Caki2 (cell line): ENCODE measurements around the gene MYT1. TPM values are rescaled to one million over a fixed set of nuclear protein-coding genes. Genes with fewer than 3 reads are reported as not detected.
A peak's percentile ranks its signal among the peaks of the same experiment; 100 is the strongest.
"Not testable (repeated sequence)": the region's sequence is repeated elsewhere in the genome, so short reads cannot be mapped to it uniquely, and the experiment has no call there.

Experiments used
- DNase-seq: peaks from one replicate; pipeline ENCODE4 v3.0.0-alpha.2; 2015; ENCODE audit warnings: low read depth
- in situ Hi-C: cut with HindIII; loops from 2 replicates; pipeline ENCODE4 v1.10.0; 2016; ENCODE audit warnings: low sequenced_read_pairs, low pct_unique_long_range_greater_than_20kb, mixed read lengths
- total RNA-seq: library from RNA; depleted of rRNA; stranded (reverse); fragments of >200 nt; shearing (Covaris generic); gene quantifications from 2 replicates; pipeline ENCODE4 v1.2.3, GENCODE V29; 2014; ENCODE audit warnings: low replicate concordance

MYT1 gene
- total RNA-seq, 1 experiment from 2014 or later, result not detected

DNA sequence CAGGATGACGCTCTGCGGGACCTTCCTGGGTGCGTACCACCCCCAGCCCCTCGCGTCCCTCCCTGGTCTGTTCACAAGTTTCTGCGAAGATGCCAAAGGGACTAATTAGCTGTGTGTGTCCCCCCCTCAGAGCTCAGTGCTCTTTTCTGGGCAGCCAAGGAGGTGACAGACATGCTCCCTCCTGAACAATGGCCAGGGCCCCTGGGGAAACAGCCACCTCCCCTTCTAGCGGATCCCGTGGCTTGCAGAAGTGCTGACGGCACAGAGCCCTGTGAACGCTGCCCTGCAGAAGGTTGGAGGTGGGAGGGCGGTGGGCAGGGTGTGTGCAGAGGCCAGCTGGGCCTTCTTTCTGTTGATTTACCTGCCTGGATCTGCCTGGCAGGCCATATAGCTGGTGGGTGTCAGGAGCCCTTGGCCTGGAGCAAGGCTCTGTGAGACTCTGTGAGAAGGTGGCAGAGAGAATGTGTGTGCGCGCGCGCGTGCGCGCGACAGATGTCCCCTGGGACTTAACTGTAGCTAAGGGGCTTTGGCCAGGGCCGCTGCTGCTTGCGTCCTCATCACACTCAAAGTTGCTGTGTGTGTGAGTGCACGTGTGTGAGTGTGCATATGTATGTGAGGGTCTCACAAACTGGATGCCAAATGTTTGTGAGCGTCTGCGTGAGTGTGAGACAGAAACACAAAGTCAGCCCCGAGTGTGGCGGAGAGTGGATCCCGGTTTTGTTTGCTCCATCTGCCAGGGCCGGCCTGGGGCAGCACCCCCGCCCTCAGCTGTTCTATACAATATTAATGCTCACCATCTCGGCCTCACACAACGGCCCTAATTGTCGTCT is 3.5 kb upstream of the MYT1 start:
- in situ Hi-C loops, result no loop called here
- no peak for DNase-seq

- in situ Hi-C loops, result no loop called here
- peak; percentile 63 for DNase-seq
Observed at GRCh38 chr20:64161356-64162238, 2.7 kb upstream of the MYT1 start.

- in situ Hi-C loops, result no loop called here
- DNase-seq, result no peak
Observed at GRCh38 chr20:64162239-64162910, 1.9 kb upstream of the MYT1 start.

DNA sequence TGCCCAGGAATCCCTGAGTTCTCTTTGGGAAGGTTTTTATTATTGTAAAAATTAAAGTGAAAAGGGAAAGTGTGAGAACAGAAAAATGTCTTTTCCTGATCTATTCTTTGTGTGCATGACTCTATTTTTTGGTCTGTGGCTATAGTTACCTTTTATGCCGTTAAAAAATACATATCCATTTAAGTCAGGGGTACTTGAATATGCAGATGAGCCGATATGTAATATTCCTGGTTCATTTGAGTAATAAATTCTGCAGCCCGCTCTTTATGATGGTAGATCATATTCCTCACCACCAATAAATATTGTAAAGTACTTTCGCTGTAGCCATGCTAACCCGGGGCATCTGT is 503 bp upstream of the MYT1 start:
- in situ Hi-C loops, result no loop called here

DNA sequence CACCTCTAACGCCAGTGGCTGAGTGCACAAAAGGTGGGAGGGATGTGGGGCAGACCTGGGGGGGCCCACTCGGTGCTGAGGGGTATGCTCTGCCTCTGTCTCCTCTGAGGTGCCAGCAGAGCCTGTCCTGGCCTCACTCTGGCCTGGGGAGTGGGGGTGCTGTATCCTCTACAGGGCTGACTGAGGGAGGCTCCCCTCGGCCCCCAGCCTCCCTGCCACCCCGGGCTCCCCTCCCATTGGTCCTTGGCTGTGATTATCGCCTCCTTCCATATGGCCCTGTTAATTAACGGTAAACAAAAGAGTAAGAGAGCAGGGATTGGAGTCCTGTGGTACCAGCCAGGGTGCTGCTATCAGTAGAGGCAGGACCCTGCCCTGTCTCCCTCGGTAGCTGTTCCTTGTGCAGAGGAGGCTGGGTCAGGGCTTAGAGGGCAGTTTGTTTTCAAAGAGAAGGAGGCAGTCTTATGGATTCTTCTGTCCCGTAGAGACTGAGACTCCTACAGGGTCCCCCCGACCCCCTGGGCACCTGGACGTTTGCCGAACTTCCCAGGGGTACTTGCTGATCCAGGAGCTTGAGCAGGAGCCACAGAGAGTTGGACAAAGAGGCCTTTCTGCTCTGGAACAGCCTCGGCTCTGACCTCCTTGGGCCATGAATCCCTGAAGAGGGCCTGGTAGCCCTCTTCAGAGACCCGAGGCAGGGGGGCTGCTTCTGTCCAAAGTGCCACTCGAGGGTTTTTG is 1.8 kb downstream of the MYT1 start:
- in situ Hi-C loops, result no loop called here
- no peak for DNase-seq

More for the DNA sequence above, 503 bp upstream of the MYT1 start:
- DNase-seq, result no peak

DNA sequence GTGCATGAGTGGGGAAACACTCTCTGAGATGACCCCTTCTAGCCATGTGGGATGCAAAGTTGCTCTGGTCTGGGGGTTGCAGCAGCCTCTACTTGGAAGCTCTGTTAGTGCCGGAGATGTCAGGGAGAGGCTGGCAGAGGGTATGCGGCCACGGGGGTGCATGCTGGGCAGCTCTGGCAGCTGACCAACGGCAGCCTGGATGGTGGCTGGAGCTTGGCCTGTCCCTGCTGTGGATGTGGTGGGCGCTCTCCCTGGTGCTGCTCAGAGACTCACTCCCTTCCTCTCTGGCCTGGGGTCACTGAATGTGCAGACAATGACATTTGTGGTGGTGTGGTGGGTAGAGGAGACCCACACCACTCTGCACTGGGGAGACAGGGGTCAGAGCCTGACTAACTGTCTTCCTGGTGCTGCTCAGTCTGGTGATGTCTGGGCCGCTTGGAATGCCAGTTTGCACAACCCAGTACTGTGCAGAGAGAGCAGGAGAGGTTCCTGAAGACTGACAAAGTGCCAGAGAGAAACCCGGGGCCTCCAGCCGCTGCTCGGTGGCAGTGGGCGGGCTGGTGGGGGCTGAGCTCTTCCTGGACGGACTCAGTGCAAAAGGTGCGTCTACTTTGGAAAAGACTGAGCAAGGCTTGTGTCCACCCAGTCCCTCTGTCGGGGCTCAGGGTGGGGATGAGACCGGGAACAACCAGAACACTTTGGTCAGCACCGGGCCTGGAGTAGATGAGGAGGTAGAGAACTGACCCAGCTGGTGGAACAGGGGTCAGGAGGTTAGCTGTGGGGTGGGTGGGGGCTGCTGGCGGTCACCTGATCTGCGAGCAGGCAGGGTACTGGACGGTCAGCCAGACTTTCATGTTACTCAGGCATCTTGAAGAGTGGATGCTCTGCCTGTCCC is 2.7 kb downstream of the MYT1 start:
- in situ Hi-C loops, result no loop called here
- DNase-seq, result no peak

- in situ Hi-C loops, result no loop called here
- no peak for DNase-seq
Observed at GRCh38 chr20:64167676-64168075, 3.4 kb downstream of the MYT1 start.

DNA sequence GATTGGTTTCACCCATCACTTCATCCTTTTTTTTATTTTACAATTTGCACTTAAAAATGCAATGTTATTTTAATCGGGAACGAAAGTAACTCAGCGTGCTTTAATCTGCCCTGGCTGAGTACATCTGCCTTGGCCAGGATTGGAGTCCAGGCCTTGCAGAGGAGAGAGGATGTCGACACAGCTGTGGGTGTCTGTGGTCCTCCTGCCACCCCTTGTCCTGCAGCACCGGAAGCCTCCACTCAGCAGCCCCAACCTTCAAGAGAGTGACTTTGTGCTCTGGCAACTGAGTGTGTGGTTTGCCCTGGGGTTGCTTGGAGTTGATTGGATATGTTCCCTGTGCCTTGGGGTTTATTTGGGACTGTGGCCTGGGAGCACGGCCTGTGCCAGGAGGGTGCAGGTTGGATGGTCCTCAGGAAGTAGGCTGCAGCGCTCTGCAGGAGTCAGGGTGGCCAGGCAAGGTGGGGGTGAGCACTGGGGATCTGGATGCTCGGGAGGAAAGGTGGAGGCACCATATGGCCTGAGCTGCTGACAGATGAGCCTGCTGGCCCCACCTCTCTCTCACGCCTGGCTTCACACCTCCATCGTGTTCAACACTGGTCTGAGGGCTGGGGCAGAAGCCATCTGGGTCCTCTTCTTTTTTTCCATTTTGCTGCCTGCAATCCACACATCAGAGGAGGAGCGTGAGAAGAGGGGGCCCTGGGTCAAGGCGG is 4.3 kb downstream of the MYT1 start:
- DNase-seq, result no peak
- in situ Hi-C loops, result no loop called here

DNA sequence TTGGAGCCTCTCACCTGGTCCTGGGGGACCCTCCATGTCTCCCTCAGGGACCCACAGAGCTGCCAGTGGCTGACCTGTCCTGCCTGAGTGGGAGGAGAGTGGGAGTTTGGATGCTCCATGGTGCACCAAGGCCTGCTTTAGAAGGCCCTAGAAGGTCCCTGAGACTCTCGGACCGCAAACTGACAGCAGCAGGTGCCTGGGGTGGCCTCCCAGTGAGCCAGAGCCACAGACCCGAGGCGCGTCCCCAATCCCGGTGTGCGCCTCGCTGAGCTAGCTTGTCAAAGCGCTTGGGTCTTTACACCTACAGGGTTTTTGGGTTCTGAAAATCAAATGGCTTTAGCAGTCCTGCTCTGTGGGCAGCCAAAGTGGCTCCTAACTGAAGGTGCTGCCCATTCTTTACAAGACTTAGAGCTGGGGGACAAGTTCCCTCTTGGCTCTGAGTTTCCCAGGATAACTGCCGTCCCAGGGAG is 4.9 kb downstream of the MYT1 start:
- in situ Hi-C loops, result no loop called here
- DNase-seq, result no peak

- in situ Hi-C loops, result no loop called here
Observed at GRCh38 chr20:64171211-64171610, 7.0 kb downstream of the MYT1 start.

GRCh38 chr20:64173116-64173515 is 8.9 kb downstream of the MYT1 start:
- in situ Hi-C loops, result no loop called here

More at GRCh38 chr20:64171211-64171610, 7.0 kb downstream of the MYT1 start:
- DNase-seq, result no peak

DNA sequence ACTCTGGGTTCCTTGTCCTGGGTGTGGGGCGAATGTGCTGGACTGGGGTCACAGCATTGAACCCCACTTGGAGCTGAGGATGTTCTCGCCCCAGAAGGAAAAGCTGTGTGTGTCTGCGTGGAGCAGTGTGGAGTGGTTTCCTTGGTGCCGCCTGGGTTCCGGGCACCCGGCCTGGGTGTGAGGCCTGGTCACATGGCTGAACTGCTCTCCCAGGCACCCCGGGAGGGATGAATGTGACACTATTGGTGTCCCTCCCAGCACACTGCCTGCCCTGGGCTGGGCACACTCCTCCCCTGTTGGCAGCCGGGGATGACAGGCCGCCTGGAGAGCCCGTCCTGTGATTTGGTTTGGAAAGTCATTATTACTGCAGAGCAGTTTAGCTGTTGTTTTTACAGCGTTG is 12.3 kb downstream of the MYT1 start:
- DNase-seq, result no peak
- in situ Hi-C loops, result no loop called here

More at GRCh38 chr20:64173116-64173515, 8.9 kb downstream of the MYT1 start:
- DNase-seq, result no peak

GRCh38 chr20:64176971-64177370 is 12.7 kb downstream of the MYT1 start:
- DNase-seq, result no peak
- in situ Hi-C loops, result no loop called here

GRCh38 chr20:64177384-64177783 is 13.1 kb downstream of the MYT1 start:
- in situ Hi-C loops, result no loop called here
- no peak for DNase-seq

- in situ Hi-C loops, result no loop called here
Observed at GRCh38 chr20:64177787-64178186, 13.5 kb downstream of the MYT1 start.

DNA sequence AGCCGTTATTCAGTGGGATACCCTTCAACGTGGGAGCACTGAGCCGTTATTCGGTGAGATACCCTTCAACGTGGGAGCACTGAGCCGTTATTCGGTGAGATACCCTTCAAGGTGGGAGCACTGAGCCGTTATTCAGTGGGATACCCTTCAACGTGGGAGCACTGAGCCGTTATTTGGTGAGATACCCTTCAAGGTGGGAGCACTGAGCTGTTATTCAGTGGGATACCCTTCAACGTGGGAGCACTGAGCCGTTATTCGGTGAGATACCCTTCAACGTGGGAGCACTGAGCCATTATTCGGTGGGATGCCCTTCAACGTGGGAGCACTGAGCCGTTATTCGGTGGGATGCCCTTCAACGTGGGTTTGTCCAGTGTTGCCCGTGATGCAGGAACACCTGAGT is 14.7 kb downstream of the MYT1 start:
- DNase-seq, in situ Hi-C loops: not testable (repeated sequence)

More at GRCh38 chr20:64177787-64178186, 13.5 kb downstream of the MYT1 start:
- DNase-seq, result no peak

GRCh38 chr20:64179805-64180204 is 15.6 kb downstream of the MYT1 start:
- no peak for DNase-seq
- in situ Hi-C loops, result no loop called here
